Endothelial cell of umbilical vein (primary cell): ENCODE data around the gene RHOF. TPM values are rescaled to one million over a fixed set of nuclear protein-coding genes. Genes with fewer than 3 reads are reported as not detected.

Source experiments
- BruUV-seq: library from RNA; stranded (reverse); fragments of 400-500 nt; replicated peaks from 2 replicates; lab custom pipeline; 2021; lab: Mats Ljungman, UMichigan
- CTCF ChIA-PET: fragments of 300-600, 350-600 bp; sonication (Branson Sonifier 250); formaldehyde crosslinking; loops from one replicate; lab custom pipeline; 2021; ENCODE audit warnings: antibody characterized with exemption, inconsistent platforms; lab: Charles Lee
- POLR2A ChIA-PET: fragments of 300-600, 350-600 bp; sonication (Branson Sonifier 250); formaldehyde crosslinking; loops from one replicate; lab custom pipeline; 2021; ENCODE audit warnings: antibody characterized with exemption, inconsistent platforms; lab: Charles Lee
- DNase-seq: peaks from one replicate; pipeline ENCODE4 v3.0.0-alpha.2; 2011; ENCODE audit warnings: low read depth, low spot score
- FAIRE-seq: peaks from 2 replicates; lab custom pipeline; 2011; peaks lifted over from hg19 to GRCh38; lab: Jason Lieb, UNC
- H2AFZ ChIP-seq: 2 replicates; pipeline ENCODE4 v1.6.0; 2012; ENCODE audit warnings: low read depth, low read length, control low read depth, inconsistent platforms
- H3K27ac ChIP-seq: 2 replicates; pipeline ENCODE4 v1.5.1; 2011; ENCODE audit warnings: low read depth, mild to moderate bottlenecking, control low read depth, low read length, moderate library complexity; ENCODE audit not compliant: insufficient read depth
- H3K27me3 ChIP-seq, 2 experiments: 2 replicates each; pipeline versions ENCODE4 v1.6.0 to v1.6.1; 2011; ENCODE audit warnings: low read length in 2 of 2, mixed read lengths in 1 of 2; ENCODE audit not compliant: control insufficient read depth in 2 of 2, insufficient read depth in 2 of 2
- H3K36me3 ChIP-seq, 2 experiments: 2 replicates in 1 of 2; 3 replicates in 1 of 2; pipeline ENCODE4 v1.5.1; 2011; ENCODE audit warnings: low read length in 2 of 2, mild to moderate bottlenecking in 1 of 2, moderate library complexity in 1 of 2; ENCODE audit not compliant: control insufficient read depth in 2 of 2, insufficient read depth in 2 of 2; ENCODE audit errors: extremely low read depth in 1 of 2
- H3K4me1 ChIP-seq: 3 replicates; pipeline ENCODE4 v1.5.1; 2011; ENCODE audit warnings: mild to moderate bottlenecking, low read length; ENCODE audit not compliant: control insufficient read depth, insufficient read depth; ENCODE audit errors: extremely low read depth
- H3K4me2 ChIP-seq: 2 replicates; pipeline ENCODE4 v1.6.1; 2011; ENCODE audit warnings: low read length, control low read depth, mixed read lengths; ENCODE audit not compliant: insufficient read depth
- H3K4me3 ChIP-seq, 3 experiments: fragments of 200-600 bp in 1 of 3; sonication (generic), shearing (Covaris generic) in 1 of 3; replicated peaks in 1 of 3; 2 replicates each; pipeline ENCODE4 v1.5.1; 2011 to 2016; ENCODE audit warnings: control low read depth in 3 of 3, low read length in 3 of 3, mild to moderate bottlenecking in 2 of 3, inconsistent platforms in 1 of 3, low read depth in 1 of 3, moderate library complexity in 1 of 3; ENCODE audit not compliant: insufficient read depth in 1 of 3
- H3K79me2 ChIP-seq: 2 replicates; pipeline ENCODE4 v1.6.0; 2012; ENCODE audit warnings: low read length, inconsistent platforms; ENCODE audit not compliant: control insufficient read depth, insufficient read depth
- H3K9ac ChIP-seq: replicated peaks from 2 replicates; pipeline ENCODE3; 2011; ENCODE audit warnings: low read length, control low read depth; ENCODE audit not compliant: insufficient read depth; ENCODE audit errors: extremely low read depth
- H3K9me1 ChIP-seq: replicated peaks from 3 replicates; pipeline ENCODE4 v1.6.0; 2011; ENCODE audit warnings: mild to moderate bottlenecking, low read length; ENCODE audit not compliant: control insufficient read depth, insufficient read depth; ENCODE audit errors: extremely low read depth
- H3K9me3 ChIP-seq: replicated peaks from 2 replicates; pipeline ENCODE4 v1.5.1; 2012; ENCODE audit warnings: low read length, inconsistent platforms; ENCODE audit not compliant: control insufficient read depth, insufficient read depth
- H4K20me1 ChIP-seq: replicated peaks from 2 replicates; pipeline ENCODE3; 2011; ENCODE audit warnings: mild to moderate bottlenecking, low read length; ENCODE audit not compliant: control insufficient read depth, insufficient read depth; ENCODE audit errors: extremely low read depth
- CTCF ChIP-seq, 2 donors: IDR thresholded peaks; 1 replicate in 1 of 2; 2 replicates in 1 of 2; pipeline ENCODE4 v1.5.1; 2011; ENCODE audit warnings: low read length in 2 of 2, mild to moderate bottlenecking in 2 of 2, moderate library complexity in 2 of 2, control low read depth in 1 of 2, inconsistent platforms in 1 of 2, low read depth in 1 of 2; ENCODE audit not compliant: insufficient read depth in 1 of 2; ENCODE audit errors: extremely low read depth in 1 of 2
- EZH2 ChIP-seq: IDR thresholded peaks from 2 replicates; pipeline ENCODE4 v1.6.1; 2012; ENCODE audit warnings: borderline replicate concordance, low read depth, mild to moderate bottlenecking, moderate library complexity, low read length, inconsistent platforms; ENCODE audit not compliant: severe bottlenecking
- FOS ChIP-seq: IDR thresholded peaks from 2 replicates; pipeline ENCODE4 v1.6.1; 2011; ENCODE audit warnings: mild to moderate bottlenecking, low read length, moderate library complexity, borderline replicate concordance; ENCODE audit not compliant: insufficient read depth
- GATA2 ChIP-seq: IDR thresholded peaks from 2 replicates; pipeline ENCODE4 v1.7.0; 2011; ENCODE audit warnings: low read depth, mild to moderate bottlenecking, moderate library complexity, mixed read lengths, low read length; ENCODE audit not compliant: insufficient read length, insufficient read depth
- JUN ChIP-seq: IDR thresholded peaks from 2 replicates; pipeline ENCODE4 v1.6.1; 2011; ENCODE audit warnings: borderline replicate concordance, low read depth; ENCODE audit not compliant: insufficient read length, insufficient read depth
- MYC ChIP-seq: IDR thresholded peaks from one replicate; pipeline ENCODE4 v1.6.1; 2011; ENCODE audit warnings: mild to moderate bottlenecking, low read depth, low read length
- POLR2A ChIP-seq: IDR thresholded peaks from 2 replicates; pipeline ENCODE4 v1.6.1; 2012; ENCODE audit warnings: low read depth, mild to moderate bottlenecking, control low read depth, low read length
- POLR2AphosphoS5 ChIP-seq: IDR thresholded peaks from 2 replicates; pipeline ENCODE4 v1.6.1; 2012; ENCODE audit warnings: low read depth, mild to moderate bottlenecking, control low read depth, low read length, moderate library complexity; ENCODE audit not compliant: insufficient read depth
- dilution Hi-C: fragments of 300-500 bp; cut with MboI; formaldehyde crosslinking; loops from one replicate; pipeline ENCODE4 v1.15.0; 2019; ENCODE audit warnings: low sequenced_read_pairs; ENCODE audit not compliant: extremely low pct_ligation_motif_present
- intact Hi-C: fragments of 100-400 bp; cut with micrococcal nuclease; formaldehyde crosslinking; loops from one replicate; pipeline ENCODE4 v1.10.0; 2022
- polyA plus RNA-seq, 4 experiments: library from polyadenylated mRNA; depleted of rRNA in 3 of 4; stranded (reverse) in 3 of 4; unstranded in 1 of 4; fragments of >200 nt; gene quantifications; 2 replicates each; pipeline versions ENCODE4 v1.2.1 to v1.2.3, GENCODE V29; 2011 to 2012; ENCODE audit warnings: missing spikeins in 1 of 4
- total RNA-seq: library from RNA; stranded (reverse); gene quantifications from 2 replicates; pipeline ENCODE4 v1.2.3, GENCODE V29; 2021
- TF ChIP-seq, protein P1 (sequence below): IDR thresholded peaks from 2 replicates; pipeline ENCODE4 v1.6.1; 2011; ENCODE audit not compliant: insufficient read depth, insufficient read length

The RHOF gene
- total and polyA plus RNA-seq, 2 donors (not counting 3 experiments of a cell fraction or from before 2014, with no cell fraction given): 9.3 to 22.3 TPM

- DNase-seq (no peak), FAIRE-seq (no peak)
- Histone ChIP-seq H3K9me1 (no peaks in the 10 kb centered on the region), H3K27me3 (no peaks in the 10 kb centered on the region), H3K4me3 (no peak overlapping the region), H3K79me2 (peaks cover 2% of the 10 kb centered on the region), H4K20me1 (no peaks in the 10 kb centered on the region), H3K4me2 (no peak overlapping the region), H3K9ac (no peak overlapping the region), H3K9me3 (no peaks in the 10 kb centered on the region), H2AFZ (no peak overlapping the region), H3K4me1 (no peaks in the 10 kb centered on the region), H3K27ac (no peak overlapping the region), H3K36me3 (peaks cover 15 to 41% of the 10 kb centered on the region in 2 experiments)
- ChIA-PET POLR2A (no interaction called here), CTCF (interaction anchor here (1.4 to 3.3 kb wide), 3 partner anchors 12 to 29 kb away, joined by 3 to 10 read pairs (median 7); partner anchors contain the start of gene RHOF)
- TF ChIP-seq GATA2: no peak
- no peak for TF ChIP-seq FOS
- TF ChIP-seq, protein P1, sequence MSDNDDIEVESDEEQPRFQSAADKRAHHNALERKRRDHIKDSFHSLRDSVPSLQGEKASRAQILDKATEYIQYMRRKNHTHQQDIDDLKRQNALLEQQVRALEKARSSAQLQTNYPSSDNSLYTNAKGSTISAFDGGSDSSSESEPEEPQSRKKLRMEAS: no peak
- no peak for TF ChIP-seq MYC
- no peak for TF ChIP-seq CTCF (IDR thresholded peaks at IDR 0.05; ENCODE audit: extremely low read depth in 1 of 2, insufficient read depth in 1 of 2, low read depth in 1 of 2, low read length in 2 of 2)
- TF ChIP-seq EZH2: no peak
- no peak for TF ChIP-seq POLR2AphosphoS5
- TF ChIP-seq JUN: no peak
- TF ChIP-seq POLR2A: no peak
- intact Hi-C loops: no loop called here
- dilution Hi-C loops: no loop called here
- no TSS peak for BruUV-seq
Measured at GRCh38 chr12:121823727-121824115, 30.2 kb upstream of the RHOF start.
